Keratinocyte (primary cell): ENCODE measurements around the gene ECSCR. TPM values are rescaled to one million over a fixed set of nuclear protein-coding genes. Genes with fewer than 3 reads are reported as not detected.
"Not testable (repeated sequence)": the region's sequence is repeated elsewhere in the genome, so short reads cannot be mapped to it uniquely, and the experiment has no call there.

Source experiments
- DNase-seq: peaks from one replicate; pipeline ENCODE4 v3.0.0-alpha.2; 2011; ENCODE audit warnings: low read depth, missing footprints, low spot score
- FAIRE-seq: peaks from 2 replicates; lab custom pipeline; 2011; peaks lifted over from hg19 to GRCh38; lab: Jason Lieb, UNC
- H2AFZ ChIP-seq: 2 replicates; pipeline ENCODE4 v1.6.0; 2012; ENCODE audit warnings: low read length, control low read depth, inconsistent platforms; ENCODE audit not compliant: control insufficient read depth
- H3K27ac ChIP-seq: 2 replicates; pipeline ENCODE4 v1.5.1; 2011; ENCODE audit warnings: low read length; ENCODE audit not compliant: control insufficient read depth, insufficient read depth
- H3K27me3 ChIP-seq: 3 replicates; pipeline ENCODE4 v1.6.0; 2011; ENCODE audit warnings: low read length; ENCODE audit not compliant: control insufficient read depth, insufficient read depth; ENCODE audit errors: extremely low read depth
- H3K36me3 ChIP-seq, 2 experiments: 2 replicates in 1 of 2; 3 replicates in 1 of 2; pipeline ENCODE4 v1.5.1; 2011; ENCODE audit warnings: low read length in 2 of 2, mild to moderate bottlenecking in 1 of 2; ENCODE audit not compliant: control insufficient read depth in 2 of 2, insufficient read depth in 2 of 2; ENCODE audit errors: extremely low read depth in 1 of 2
- H3K4me1 ChIP-seq: 3 replicates; pipeline ENCODE4 v1.5.1; 2011; ENCODE audit warnings: low read length; ENCODE audit not compliant: control insufficient read depth, insufficient read depth; ENCODE audit errors: extremely low read depth
- H3K4me2 ChIP-seq: 3 replicates; pipeline ENCODE4 v1.6.0; 2011; ENCODE audit warnings: low read depth, low read length; ENCODE audit not compliant: control insufficient read depth, insufficient read depth; ENCODE audit errors: extremely low read depth
- H3K4me3 ChIP-seq, 3 experiments: fragments of 200-600 bp in 1 of 3; sonication (generic) in 1 of 3; 2 replicates in 2 of 3; 3 replicates in 1 of 3; pipeline ENCODE4 v1.5.1; 2011 to 2016; ENCODE audit warnings: low read length in 3 of 3, mild to moderate bottlenecking in 3 of 3, control low read depth in 2 of 3, inconsistent platforms in 1 of 3, low read depth in 1 of 3, mixed read lengths in 1 of 3, mixed run types in 1 of 3, moderate library complexity in 1 of 3; ENCODE audit not compliant: control insufficient read depth in 2 of 3, insufficient read depth in 2 of 3; ENCODE audit errors: extremely low read depth in 1 of 3
- H3K79me2 ChIP-seq: 2 replicates; pipeline ENCODE4 v1.6.0; 2012; ENCODE audit warnings: low read length; ENCODE audit not compliant: control insufficient read depth, insufficient read depth
- H3K9ac ChIP-seq: 3 replicates; pipeline ENCODE4 v1.6.0; 2011; ENCODE audit warnings: low read length; ENCODE audit not compliant: control insufficient read depth, insufficient read depth; ENCODE audit errors: extremely low read depth
- H3K9me1 ChIP-seq: 3 replicates; pipeline ENCODE4 v1.6.0; 2011; ENCODE audit warnings: low read length; ENCODE audit not compliant: control insufficient read depth, insufficient read depth; ENCODE audit errors: extremely low read depth
- H3K9me3 ChIP-seq: 2 replicates; pipeline ENCODE4 v1.5.1; 2012; ENCODE audit warnings: low read depth, low read length; ENCODE audit not compliant: control insufficient read depth
- H4K20me1 ChIP-seq: 3 replicates; pipeline ENCODE4 v1.6.0; 2011; ENCODE audit warnings: low read length; ENCODE audit not compliant: control insufficient read depth, insufficient read depth; ENCODE audit errors: extremely low read depth
- EZH2 ChIP-seq: IDR thresholded peaks from one replicate; pipeline ENCODE4 v1.6.1; 2012; ENCODE audit warnings: inconsistent platforms, mild to moderate bottlenecking, low read length, moderate library complexity
- dilution Hi-C: fragments of 300-500 bp; cut with MboI; formaldehyde crosslinking; loops from one replicate; pipeline ENCODE4 v1.7.0; 2020; ENCODE audit warnings: low sequenced_read_pairs; ENCODE audit not compliant: extremely low pct_ligation_motif_present
- polyA plus RNA-seq, 5 experiments: library from polyadenylated mRNA; depleted of rRNA in 3 of 5; stranded (reverse) in 3 of 5; stranded (forward) in 1 of 5; unstranded in 1 of 5; fragments of >200 nt; gene quantifications; 1 replicate in 1 of 5; 2 replicates in 3 of 5; 3 replicates in 1 of 5; pipeline versions ENCODE4 v1.2.1 to v1.2.3, GENCODE V29; 2011 to 2012; ENCODE audit warnings: missing spikeins in 2 of 5, low read depth in 1 of 5, low replicate concordance in 1 of 5
- TF ChIP-seq, protein P1 (sequence below), 3 experiments: IDR thresholded peaks in 1 of 3; conservative IDR thresholded peaks in 1 of 3; optimal IDR thresholded peaks in 1 of 3; 2 replicates in 2 of 3; 3 replicates in 1 of 3; pipeline versions ENCODE3 to v1.5.1; 2011; ENCODE audit warnings: low read length in 3 of 3, mild to moderate bottlenecking in 3 of 3, moderate library complexity in 2 of 3, control low read depth in 1 of 3, inconsistent platforms in 1 of 3; ENCODE audit not compliant: insufficient read depth in 2 of 3; ENCODE audit errors: extremely low read depth in 1 of 3

The ECSCR gene
- polyA plus RNA-seq, 1 donor (not counting 4 experiments of a cell fraction or from before 2014, with no cell fraction given), result not detected

- H3K27me3 ChIP-seq, result no peaks in the 10 kb centered on the region
- no peaks in the 10 kb centered on the region for H3K9me3 ChIP-seq
- dilution Hi-C loops, result no loop called here
- FAIRE-seq (peak; percentile 89), DNase-seq (peak; percentile 75)
- peak overlapping the region; percentile 9 for H3K9ac ChIP-seq
- H3K4me2 ChIP-seq, result peak overlapping the region; percentile 23
- no peaks in the 10 kb centered on the region for H3K36me3 ChIP-seq
- H4K20me1 ChIP-seq, result no peaks in the 10 kb centered on the region
- peak overlapping the region; percentile 68 for H3K27ac ChIP-seq
- H3K9me1 ChIP-seq, result no peaks in the 10 kb centered on the region
- H2AFZ ChIP-seq, result peak overlapping the region; percentile 20
- no peak overlapping the region for H3K4me3 ChIP-seq
- TF ChIP-seq, protein P1, sequence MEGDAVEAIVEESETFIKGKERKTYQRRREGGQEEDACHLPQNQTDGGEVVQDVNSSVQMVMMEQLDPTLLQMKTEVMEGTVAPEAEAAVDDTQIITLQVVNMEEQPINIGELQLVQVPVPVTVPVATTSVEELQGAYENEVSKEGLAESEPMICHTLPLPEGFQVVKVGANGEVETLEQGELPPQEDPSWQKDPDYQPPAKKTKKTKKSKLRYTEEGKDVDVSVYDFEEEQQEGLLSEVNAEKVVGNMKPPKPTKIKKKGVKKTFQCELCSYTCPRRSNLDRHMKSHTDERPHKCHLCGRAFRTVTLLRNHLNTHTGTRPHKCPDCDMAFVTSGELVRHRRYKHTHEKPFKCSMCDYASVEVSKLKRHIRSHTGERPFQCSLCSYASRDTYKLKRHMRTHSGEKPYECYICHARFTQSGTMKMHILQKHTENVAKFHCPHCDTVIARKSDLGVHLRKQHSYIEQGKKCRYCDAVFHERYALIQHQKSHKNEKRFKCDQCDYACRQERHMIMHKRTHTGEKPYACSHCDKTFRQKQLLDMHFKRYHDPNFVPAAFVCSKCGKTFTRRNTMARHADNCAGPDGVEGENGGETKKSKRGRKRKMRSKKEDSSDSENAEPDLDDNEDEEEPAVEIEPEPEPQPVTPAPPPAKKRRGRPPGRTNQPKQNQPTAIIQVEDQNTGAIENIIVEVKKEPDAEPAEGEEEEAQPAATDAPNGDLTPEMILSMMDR (optimal IDR thresholded peaks at IDR 0.05 in 1 of 3, IDR thresholded peaks at IDR 0.05 in 1 of 3, conservative IDR thresholded peaks at IDR 0.05 in 1 of 3; ENCODE audit: extremely low read depth in 1 of 3, insufficient read depth in 2 of 3, low read length in 3 of 3), result no peak
- no peak for TF ChIP-seq EZH2
- H3K79me2 ChIP-seq, result no peaks in the 10 kb centered on the region
- H3K4me1 ChIP-seq, result peaks cover 41% of the 10 kb centered on the region
Measured at GRCh38 chr5:139445325-139446170, 17.0 kb downstream of the ECSCR start.

DNA sequence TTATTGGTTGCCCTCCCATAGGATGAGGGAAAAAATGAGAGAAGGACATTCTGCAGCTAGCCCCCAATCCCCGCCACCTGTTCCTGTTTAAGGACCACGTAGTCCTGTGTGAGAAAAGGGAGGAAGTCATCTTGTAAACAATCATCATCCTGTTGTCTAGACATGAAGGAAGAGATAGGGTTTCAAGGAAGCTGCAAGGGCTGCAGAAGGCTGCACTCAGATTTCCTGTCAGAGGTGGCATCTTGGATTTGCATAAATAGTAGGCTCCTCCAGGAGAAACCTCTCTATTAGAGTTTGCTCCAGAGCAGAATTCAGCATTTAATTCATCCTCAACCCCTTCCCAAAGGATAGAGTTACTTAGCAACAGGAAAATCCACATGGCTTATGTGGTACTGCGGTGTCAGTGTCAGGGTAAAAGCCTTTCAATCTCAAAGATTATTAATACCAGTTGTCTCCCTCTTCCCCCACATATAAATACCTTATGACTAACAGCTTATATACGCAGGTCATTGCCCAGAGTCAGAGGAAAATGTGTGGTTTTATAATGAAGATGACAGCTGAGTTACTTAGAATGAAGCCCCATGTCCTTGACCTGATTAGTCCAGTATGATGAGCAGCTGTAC is 18.6 kb downstream of the ECSCR start:
- H3K9me1 ChIP-seq, result no peaks in the 10 kb centered on the region
- no peak overlapping the region for H3K9ac ChIP-seq
- DNase-seq, result no peak
- no peaks in the 10 kb centered on the region for H3K36me3 ChIP-seq
- peak; percentile 68 for FAIRE-seq
- H3K4me2 ChIP-seq, result peak overlapping the region; percentile 44
- dilution Hi-C loops, result no loop called here
- no peaks in the 10 kb centered on the region for H3K9me3 ChIP-seq
- H4K20me1 ChIP-seq, result no peaks in the 10 kb centered on the region
- TF ChIP-seq EZH2, result no peak
- TF ChIP-seq, protein P1 (optimal IDR thresholded peaks at IDR 0.05 in 1 of 3, IDR thresholded peaks at IDR 0.05 in 1 of 3, conservative IDR thresholded peaks at IDR 0.05 in 1 of 3; ENCODE audit: extremely low read depth in 1 of 3, insufficient read depth in 2 of 3, low read length in 3 of 3), result no peak
- H2AFZ ChIP-seq, result no peak overlapping the region
- no peak overlapping the region for H3K27ac ChIP-seq
- no peaks in the 10 kb centered on the region for H3K27me3 ChIP-seq
- peaks cover 44% of the 10 kb centered on the region for H3K4me1 ChIP-seq
- H3K4me3 ChIP-seq, result no peak overlapping the region
- no peaks in the 10 kb centered on the region for H3K79me2 ChIP-seq

DNA sequence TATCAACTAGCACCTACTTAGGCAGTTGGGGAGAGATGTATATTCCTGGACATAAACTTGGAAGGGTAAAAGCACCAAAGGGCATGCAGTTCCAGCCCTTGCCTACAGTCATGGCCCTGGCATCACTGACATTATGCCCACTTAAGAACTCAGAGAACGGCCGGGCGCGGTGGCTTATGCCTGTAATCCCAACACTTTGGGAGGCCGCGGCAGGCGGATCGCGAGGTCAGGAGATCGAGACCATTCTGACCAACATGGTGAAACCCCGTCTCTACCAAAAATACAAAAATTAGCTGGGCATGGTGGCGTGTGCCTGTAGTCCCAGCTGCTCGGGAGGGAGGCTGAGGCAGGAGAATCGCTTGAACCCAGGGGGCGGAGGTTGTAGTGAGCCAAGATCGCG is 22.1 kb downstream of the ECSCR start:
- peaks cover 26% of the 10 kb centered on the region for H3K4me1 ChIP-seq
- H3K9me3 ChIP-seq, FAIRE-seq, H3K9ac ChIP-seq, H3K27ac ChIP-seq, H2AFZ ChIP-seq, H3K27me3 ChIP-seq, H3K79me2 ChIP-seq, H3K36me3 ChIP-seq, dilution Hi-C loops, H3K4me3 ChIP-seq, DNase-seq, H4K20me1 ChIP-seq, H3K4me2 ChIP-seq, H3K9me1 ChIP-seq: not testable (repeated sequence)
